ENCODE measurements around the gene RANBP9. TPM values are rescaled to one million over a fixed set of nuclear protein-coding genes. Genes with fewer than 3 reads are reported as not detected.

The RANBP9 gene
- total and polyA plus RNA-seq, 2 donors from 2014 or later = 16.4 to 29.0 TPM

GRCh38 chr6:13684855-13685254 is 26.8 kb downstream of the RANBP9 start:
- no peak overlapping the region for H3K9ac ChIP-seq (ENCODE audit: low read length in 3 of 3)
- H3K9me3 ChIP-seq (ENCODE audit: control insufficient read depth in 2 of 3, insufficient read depth in 1 of 3, low read length in 3 of 3) = no peaks in the 10 kb centered on the region
- no peak overlapping the region for H3K27ac ChIP-seq (ENCODE audit: low read depth in 2 of 2, low read length in 2 of 2)
- H3K27me3 ChIP-seq (ENCODE audit: control insufficient read depth, insufficient read depth, low read length) = no peaks in the 10 kb centered on the region
- FAIRE-seq (no peak), DNase-seq (no peak)
- H3K4me3 ChIP-seq (ENCODE audit: low read length in 3 of 3) = no peak overlapping the region
- TF ChIP-seq CTCF (IDR thresholded peaks at IDR 0.05; ENCODE audit: borderline replicate concordance, extremely low read depth, insufficient read depth) = no peak
- H3K36me3 ChIP-seq (ENCODE audit: control insufficient read depth in 2 of 3, insufficient read depth in 3 of 3, low read length in 3 of 3) = no peaks in the 10 kb centered on the region
- intact Hi-C loops (cut with DNase I) = no loop called here
- peaks cover 0 to 4% (median 0%) of the 10 kb centered on the region in 3 donors for H3K4me1 ChIP-seq (ENCODE audit: control insufficient read depth in 2 of 3, insufficient read depth in 2 of 3, low read depth in 1 of 3, low read length in 3 of 3)

DNA sequence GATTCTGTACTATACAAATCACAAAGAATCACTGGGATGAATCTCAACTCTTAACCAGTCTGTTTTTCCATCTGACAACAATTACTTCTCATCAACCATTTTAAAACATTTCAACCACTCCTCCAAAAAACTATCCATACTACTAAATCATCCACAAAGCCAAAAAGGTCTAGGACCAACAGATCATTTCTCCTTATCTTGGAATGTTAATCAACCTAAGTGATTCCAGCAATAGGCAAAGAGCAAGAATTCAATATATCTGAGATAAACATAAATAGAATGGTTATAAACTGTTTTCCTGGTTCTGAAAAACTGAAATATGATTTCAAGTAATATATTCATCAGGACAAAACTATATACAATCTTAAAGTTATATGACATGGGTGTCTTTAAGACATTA is 28.6 kb downstream of the RANBP9 start:
- Histone ChIP-seq H3K4me1 (ENCODE audit: control insufficient read depth in 2 of 3, insufficient read depth in 2 of 3, low read depth in 1 of 3, low read length in 3 of 3) (peaks cover 0 to 3% (median 0%) of the 10 kb centered on the region in 3 donors), H3K9me3 (ENCODE audit: control insufficient read depth in 2 of 3, insufficient read depth in 1 of 3, low read length in 3 of 3) (no peaks in the 10 kb centered on the region)

DNA sequence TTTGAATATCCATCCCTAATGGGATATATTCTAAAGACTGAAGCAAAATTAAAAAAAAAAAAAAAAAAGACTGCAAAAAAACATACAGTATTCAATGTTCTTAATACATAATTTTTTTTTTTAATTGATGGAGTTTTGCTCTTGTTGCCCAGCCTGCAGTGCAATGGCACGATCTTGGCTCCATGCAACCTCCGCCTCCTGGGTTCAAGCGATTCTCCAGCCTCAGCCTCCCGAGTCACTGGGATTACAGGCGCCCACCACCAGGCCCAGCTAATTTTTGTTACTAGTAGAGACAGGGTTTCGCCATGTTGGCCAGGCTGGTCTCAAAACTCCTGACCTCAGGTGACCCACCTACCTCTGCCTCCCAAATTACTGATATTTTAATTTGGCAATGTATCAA is 29.3 kb downstream of the RANBP9 start:
- intact Hi-C loops (cut with DNase I) = no loop called here
- FAIRE-seq (no peak), DNase-seq (peak in 1 of 5 donors; percentile 46)
- no peaks in the 10 kb centered on the region for H3K9me3 ChIP-seq (ENCODE audit: control insufficient read depth in 2 of 3, insufficient read depth in 1 of 3, low read length in 3 of 3)
- no peaks in the 10 kb centered on the region for H3K36me3 ChIP-seq (ENCODE audit: control insufficient read depth in 2 of 3, insufficient read depth in 3 of 3, low read length in 3 of 3)
- no peak overlapping the region for H3K4me3 ChIP-seq (ENCODE audit: low read length in 3 of 3)
- H3K27ac ChIP-seq (ENCODE audit: low read depth in 2 of 2, low read length in 2 of 2) = no peak overlapping the region
- H3K4me1 ChIP-seq (ENCODE audit: control insufficient read depth in 2 of 3, insufficient read depth in 2 of 3, low read depth in 1 of 3, low read length in 3 of 3) = peaks cover 0 to 3% (median 0%) of the 10 kb centered on the region in 3 donors
- no peak for TF ChIP-seq CTCF (IDR thresholded peaks at IDR 0.05; ENCODE audit: borderline replicate concordance, extremely low read depth, insufficient read depth)
- no peaks in the 10 kb centered on the region for H3K27me3 ChIP-seq (ENCODE audit: control insufficient read depth, insufficient read depth, low read length)
- no peak overlapping the region for H3K9ac ChIP-seq (ENCODE audit: low read length in 3 of 3)

More for the DNA sequence above, 28.6 kb downstream of the RANBP9 start:
- no peaks in the 10 kb centered on the region for H3K36me3 ChIP-seq (ENCODE audit: control insufficient read depth in 2 of 3, insufficient read depth in 3 of 3, low read length in 3 of 3)
- no peak overlapping the region for H3K27ac ChIP-seq (ENCODE audit: low read depth in 2 of 2, low read length in 2 of 2)
- no peaks in the 10 kb centered on the region for H3K27me3 ChIP-seq (ENCODE audit: control insufficient read depth, insufficient read depth, low read length)
- DNase-seq (no peak), FAIRE-seq (no peak)
- H3K4me3 ChIP-seq (ENCODE audit: low read length in 3 of 3) = no peak overlapping the region
- intact Hi-C loops (cut with DNase I) = no loop called here
- no peak overlapping the region for H3K9ac ChIP-seq (ENCODE audit: low read length in 3 of 3)
- TF ChIP-seq CTCF (IDR thresholded peaks at IDR 0.05; ENCODE audit: borderline replicate concordance, extremely low read depth, insufficient read depth) = no peak

Data from kidney (tissue), 14 donors.